Measurements from ENCODE around the gene PRPH2. TPM values are rescaled to one million over a fixed set of nuclear protein-coding genes. Genes with fewer than 3 reads are reported as not detected.

PRPH2 gene
- total and polyA plus RNA-seq, 2 donors (not counting 3 experiments of a cell fraction or from before 2014, with no cell fraction given), result 0.40 to 0.46 TPM

DNA sequence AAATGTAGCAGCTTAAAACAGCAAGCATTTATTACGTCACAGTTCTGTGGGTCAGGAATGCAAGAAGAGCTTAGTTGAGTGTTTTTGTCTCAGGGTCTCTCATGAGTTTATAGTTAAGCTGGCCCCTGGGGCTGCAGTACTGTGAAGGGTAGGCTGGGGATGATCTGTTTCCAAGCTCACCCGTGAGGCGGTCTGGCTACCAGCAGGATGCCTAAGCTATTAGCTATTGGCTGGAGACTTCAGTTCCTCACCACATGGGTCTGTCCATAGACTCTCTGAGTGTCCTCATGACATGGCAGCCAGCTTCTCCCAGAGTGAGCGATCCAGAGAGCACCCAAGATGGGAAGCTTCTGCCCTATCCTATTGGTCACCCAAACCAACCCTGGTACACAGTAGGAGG is 46.7 kb upstream of the PRPH2 start:
- ChIA-PET CTCF (interaction anchor here (0.8 to 1.7 kb wide), 4 partner anchors 9 to 43 kb away, joined by 3 to 6 read pairs (median 4); partner anchors contain the start of genes BICRAL and TBCC), POLR2A (interaction anchor here (0.6 to 1.4 kb wide), 2 partner anchors 13 to 40 kb away, joined by 3 to 8 read pairs; partner anchors contain the start of gene BICRAL)
- no peak for TF ChIP-seq JUN (IDR thresholded peaks at IDR 0.05; ENCODE audit: borderline replicate concordance, insufficient read depth, insufficient read length, low read depth)
- peaks cover 16% of the 10 kb centered on the region for H3K4me1 ChIP-seq (ENCODE audit: control insufficient read depth, extremely low read depth, insufficient read depth, low read length)
- no peak overlapping the region for H3K27ac ChIP-seq (ENCODE audit: insufficient read depth, low read depth, low read length)
- no peak overlapping the region for H3K4me2 ChIP-seq (ENCODE audit: insufficient read depth, low read length)
- BruUV-seq (replicated peaks), result no TSS peak
- H4K20me1 ChIP-seq (replicated peaks; ENCODE audit: control insufficient read depth, extremely low read depth, insufficient read depth, low read length), result no peaks in the 10 kb centered on the region
- H2AFZ ChIP-seq (ENCODE audit: low read depth, low read length), result no peak overlapping the region
- no peaks in the 10 kb centered on the region for H3K9me1 ChIP-seq (replicated peaks; ENCODE audit: control insufficient read depth, extremely low read depth, insufficient read depth, low read length)
- H3K27me3 ChIP-seq (ENCODE audit: control insufficient read depth in 2 of 2, insufficient read depth in 2 of 2, low read length in 2 of 2), result no peaks in the 10 kb centered on the region
- H3K4me3 ChIP-seq (replicated peaks in 1 of 3; ENCODE audit: insufficient read depth in 1 of 3, low read depth in 1 of 3, low read length in 3 of 3), result no peak overlapping the region
- dilution Hi-C loops (cut with MboI; ENCODE audit: extremely low pct_ligation_motif_present, low sequenced_read_pairs) (no loop called here), intact Hi-C loops (cut with micrococcal nuclease) (no loop called here)
- FAIRE-seq (no peak), DNase-seq (ENCODE audit: low read depth, low spot score) (no peak)
- H3K79me2 ChIP-seq (ENCODE audit: control insufficient read depth, insufficient read depth, low read length), result no peaks in the 10 kb centered on the region
- H3K9ac ChIP-seq (replicated peaks; ENCODE audit: extremely low read depth, insufficient read depth, low read length), result no peak overlapping the region
- H3K9me3 ChIP-seq (replicated peaks; ENCODE audit: control insufficient read depth, insufficient read depth, low read length), result no peaks in the 10 kb centered on the region
- H3K36me3 ChIP-seq (ENCODE audit: control insufficient read depth in 2 of 2, extremely low read depth in 1 of 2, insufficient read depth in 2 of 2, low read length in 2 of 2), result no peaks in the 10 kb centered on the region

DNA sequence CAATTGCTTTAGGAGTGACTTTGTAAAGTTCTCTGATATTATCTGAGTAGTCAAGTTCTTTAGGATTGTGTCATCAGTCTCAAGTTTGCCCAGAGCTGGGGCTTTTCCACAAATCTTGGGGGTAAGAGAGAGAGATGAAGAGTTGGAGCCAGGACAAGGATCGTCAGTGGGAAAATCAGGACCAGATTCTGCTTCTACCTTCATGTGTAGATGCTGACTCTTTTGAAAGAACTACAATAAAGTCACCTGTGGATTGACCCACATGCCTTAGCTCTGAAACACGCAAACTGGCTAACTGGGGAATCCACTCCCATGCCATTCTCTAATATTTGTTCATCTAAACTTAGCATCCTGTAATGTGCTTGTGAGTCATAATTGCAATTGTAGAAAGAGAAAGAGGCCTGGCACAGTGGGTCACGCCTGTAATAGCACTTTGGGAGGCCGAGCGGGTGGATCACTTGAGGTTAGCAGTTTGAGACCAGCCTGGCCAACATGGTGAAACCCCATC is 43.8 kb upstream of the PRPH2 start:
- no TSS peak for BruUV-seq (replicated peaks)
- DNase-seq (ENCODE audit: low read depth, low spot score), result no peak
- intact Hi-C loops (cut with micrococcal nuclease) (no loop called here), dilution Hi-C loops (cut with MboI; ENCODE audit: extremely low pct_ligation_motif_present, low sequenced_read_pairs) (no loop called here)
- Histone ChIP-seq H3K9me3 (replicated peaks; ENCODE audit: control insufficient read depth, insufficient read depth, low read length) (no peaks in the 10 kb centered on the region), H3K9ac (replicated peaks; ENCODE audit: extremely low read depth, insufficient read depth, low read length) (no peak overlapping the region), H3K36me3 (ENCODE audit: control insufficient read depth in 2 of 2, extremely low read depth in 1 of 2, insufficient read depth in 2 of 2, low read length in 2 of 2) (no peaks in the 10 kb centered on the region), H3K9me1 (replicated peaks; ENCODE audit: control insufficient read depth, extremely low read depth, insufficient read depth, low read length) (no peaks in the 10 kb centered on the region), H2AFZ (ENCODE audit: low read depth, low read length) (no peak overlapping the region), H3K4me2 (ENCODE audit: insufficient read depth, low read length) (no peak overlapping the region), H3K79me2 (ENCODE audit: control insufficient read depth, insufficient read depth, low read length) (no peaks in the 10 kb centered on the region), H4K20me1 (replicated peaks; ENCODE audit: control insufficient read depth, extremely low read depth, insufficient read depth, low read length) (no peaks in the 10 kb centered on the region), H3K27ac (ENCODE audit: insufficient read depth, low read depth, low read length) (no peak overlapping the region), H3K4me3 (replicated peaks in 1 of 3; ENCODE audit: insufficient read depth in 1 of 3, low read depth in 1 of 3, low read length in 3 of 3) (no peak overlapping the region), H3K4me1 (ENCODE audit: control insufficient read depth, extremely low read depth, insufficient read depth, low read length) (peaks cover 16% of the 10 kb centered on the region), H3K27me3 (ENCODE audit: control insufficient read depth in 2 of 2, insufficient read depth in 2 of 2, low read length in 2 of 2) (no peaks in the 10 kb centered on the region)
- ChIA-PET POLR2A (no interaction called here), CTCF (interaction anchor here (0.9 to 1.2 kb wide), 3 partner anchors 9 to 18 kb away, joined by 3 to 4 read pairs (median 3); no protein-coding TSS in a partner anchor)
- TF ChIP-seq FOS (IDR thresholded peaks at IDR 0.05; ENCODE audit: borderline replicate concordance, insufficient read depth, low read length) (peak; percentile 29), MAX (IDR thresholded peaks at IDR 0.05; ENCODE audit: insufficient read depth, insufficient read length) (no peak)
- FAIRE-seq, result no peak

All from endothelial cell of umbilical vein (primary cell).